Umbilical cord (tissue), 2 donors: ENCODE measurements around the gene NOTO. TPM values are rescaled to one million over a fixed set of nuclear protein-coding genes. Genes with fewer than 3 reads are reported as not detected.
"Not testable (repeated sequence)": the region's sequence is repeated elsewhere in the genome, so short reads cannot be mapped to it uniquely, and the experiment has no call there.

Experiments
- DNase-seq: peaks from one replicate; pipeline ENCODE4 v3.0.0-alpha.2; 2015; ENCODE audit warnings: low spot score
- total RNA-seq: library from RNA; depleted of rRNA; stranded (reverse); fragments of >200 nt; gene quantifications from one replicate; pipeline ENCODE4 v1.2.3, GENCODE V29; 2014; ENCODE audit warnings: low replicate concordance; ENCODE audit not compliant: insufficient read depth

Gene NOTO
- total RNA-seq, 1 donor from 2014 or later = 3.4 TPM

- DNase-seq = not testable (repeated sequence)
Observed at GRCh38 chr2:73200281-73200680, 2.1 kb upstream of the NOTO start.

- no peak for DNase-seq
Observed at GRCh38 chr2:73203055-73203681, 794 bp downstream of the NOTO start.

- DNase-seq = no peak
Observed at GRCh38 chr2:73205611-73206010, 3.2 kb downstream of the NOTO start.

GRCh38 chr2:73208258-73208657 lies 5.9 kb downstream of the NOTO start:
- DNase-seq = no peak

- no peak for DNase-seq
Observed at GRCh38 chr2:73210019-73210418, 7.6 kb downstream of the NOTO start.

GRCh38 chr2:73210696-73211095 lies 8.3 kb downstream of the NOTO start:
- no peak for DNase-seq

GRCh38 chr2:73212098-73212447 lies 9.7 kb downstream of the NOTO start:
- DNase-seq = no peak

GRCh38 chr2:73212448-73213176 lies 10.2 kb downstream of the NOTO start:
- DNase-seq = peak; percentile 87

GRCh38 chr2:73214120-73215035 lies 12.0 kb downstream of the NOTO start, which contains the start of gene SMYD5:
Gene SMYD5, plus strand, starts transcription at chr2:73214245. Its CDS starts 22 bp downstream, at chr2:73214267.
- peak; percentile 89 for DNase-seq

GRCh38 chr2:73215254-73215653 lies 12.9 kb downstream of the NOTO start:
- no peak for DNase-seq

- no peak for DNase-seq
Observed at GRCh38 chr2:73217160-73217559, 14.8 kb downstream of the NOTO start.

GRCh38 chr2:73217826-73218225 lies 15.5 kb downstream of the NOTO start:
- DNase-seq = no peak

GRCh38 chr2:73218298-73218697 lies 15.9 kb downstream of the NOTO start:
- DNase-seq = no peak

- no peak for DNase-seq
Observed at GRCh38 chr2:73223821-73224220, 21.4 kb downstream of the NOTO start.

- DNase-seq = no peak
Observed at GRCh38 chr2:73225513-73226360, 23.4 kb downstream of the NOTO start.

GRCh38 chr2:73227086-73227485 lies 24.7 kb downstream of the NOTO start:
- no peak for DNase-seq

- no peak for DNase-seq
Observed at GRCh38 chr2:73228631-73229030, 26.3 kb downstream of the NOTO start.

GRCh38 chr2:73232403-73233153 lies 30.2 kb downstream of the NOTO start:
- DNase-seq = no peak

GRCh38 chr2:73233154-73233931 lies 31.0 kb downstream of the NOTO start, which contains the start of gene PRADC1:
Gene PRADC1, minus strand, starts transcription at chr2:73233239. Its CDS starts 79 bp downstream, at chr2:73233160.
- DNase-seq = peak; percentile 100
